Activated B cell treated with CpG ODN at 0.5 μM for 24 hours (primary cell): ENCODE data around the gene SRGAP3. TPM values are rescaled to one million over a fixed set of nuclear protein-coding genes. Genes with fewer than 3 reads are reported as not detected.

Experiments
- ATAC-seq: fragments of 200-7000 bp; cut with Tn5 transposase; one replicate; pipeline ENCODE4 v1.10.0; 2021; ENCODE audit warnings: low read depth, mild to moderate bottlenecking, moderate library complexity
- CTCF ChIA-PET: fragments of 350-600 bp; sonication (Branson Sonifier 250); formaldehyde crosslinking; loops from one replicate; lab custom pipeline; 2021; ENCODE audit warnings: antibody characterized with exemption; lab: Charles Lee
- POLR2A ChIA-PET: fragments of 350-600 bp; sonication (Branson Sonifier 250); formaldehyde crosslinking; loops from one replicate; lab custom pipeline; 2021; ENCODE audit warnings: antibody characterized with exemption; lab: Charles Lee
- DNase-seq: peaks from one replicate; pipeline ENCODE4 v3.0.0; 2022
- H3K27ac Mint-ChIP-seq: one replicate; pipeline ENCODE4 v1.8.0; 2020; ENCODE audit warnings: mixed read lengths
- H3K27me3 Mint-ChIP-seq: one replicate; pipeline ENCODE4 v1.8.0; 2021; ENCODE audit warnings: mixed read lengths
- H3K36me3 Mint-ChIP-seq: one replicate; pipeline ENCODE4 v1.8.0; 2021; ENCODE audit warnings: low read depth, mixed read lengths
- H3K4me1 Mint-ChIP-seq: one replicate; pipeline ENCODE4 v1.8.0; 2021; ENCODE audit warnings: mixed read lengths
- H3K4me3 Mint-ChIP-seq: one replicate; pipeline ENCODE4 v1.8.0; 2020; ENCODE audit warnings: mild to moderate bottlenecking, mixed read lengths
- H3K9me3 Mint-ChIP-seq: one replicate; pipeline ENCODE4 v1.8.0; 2020; ENCODE audit warnings: mixed read lengths
- CTCF ChIP-seq: fragments of 200-600 bp; IDR thresholded peaks from one replicate; pipeline ENCODE4 v1.8.0; 2022; ENCODE audit warnings: antibody characterized with exemption, mild to moderate bottlenecking
- intact Hi-C: fragments of 100-400 bp; cut with micrococcal nuclease; formaldehyde crosslinking; loops from one replicate; pipeline ENCODE4 v1.15.1; 2024
- total RNA-seq: library from RNA; stranded (reverse); gene quantifications from 2 replicates; pipeline ENCODE4 v1.2.3, GENCODE V29; 2022

Gene SRGAP3
- total RNA-seq, 1 donor from 2014 or later, result 0.58 TPM

GRCh38 chr3:8942746-8943488 is 306.5 kb downstream of the SRGAP3 start:
- no peak overlapping the region for H3K27ac Mint-ChIP-seq
- ATAC-seq (no peak), DNase-seq (no peak)
- intact Hi-C loops, result no loop called here
- H3K36me3 Mint-ChIP-seq, result peaks cover 73% of the 10 kb centered on the region
- H3K4me3 Mint-ChIP-seq, result no peak overlapping the region
- no peaks in the 10 kb centered on the region for H3K27me3 Mint-ChIP-seq
- no peaks in the 10 kb centered on the region for H3K4me1 Mint-ChIP-seq
- H3K9me3 Mint-ChIP-seq, result peaks cover 16% of the 10 kb centered on the region
- no peak for TF ChIP-seq CTCF
- ChIA-PET POLR2A (no interaction called here), CTCF (no interaction called here)

- DNase-seq, result no peak
- ChIA-PET POLR2A (no interaction called here), CTCF (no interaction called here)
- no peak overlapping the region for H3K4me3 Mint-ChIP-seq
- no peaks in the 10 kb centered on the region for H3K4me1 Mint-ChIP-seq
- H3K27me3 Mint-ChIP-seq, result no peaks in the 10 kb centered on the region
- peaks cover 16% of the 10 kb centered on the region for H3K9me3 Mint-ChIP-seq
- no peak overlapping the region for H3K27ac Mint-ChIP-seq
- TF ChIP-seq CTCF, result no peak
- no peak for ATAC-seq
- intact Hi-C loops, result no loop called here
- H3K36me3 Mint-ChIP-seq, result peaks cover 66% of the 10 kb centered on the region
Observed at GRCh38 chr3:8942115-8942514, 307.3 kb downstream of the SRGAP3 start.

- no peak overlapping the region for H3K27ac Mint-ChIP-seq
- H3K4me1 Mint-ChIP-seq, result no peaks in the 10 kb centered on the region
- H3K36me3 Mint-ChIP-seq, result peaks cover 55% of the 10 kb centered on the region
- POLR2A ChIA-PET, result no interaction called here
- no peak overlapping the region for H3K4me3 Mint-ChIP-seq
- ATAC-seq (no peak), DNase-seq (no peak)
- intact Hi-C loops, result loop anchor here (1.0 kb wide), 2 partner anchors 33 to 364 kb away; no protein-coding TSS in a partner anchor
- H3K9me3 Mint-ChIP-seq, result peaks cover 6% of the 10 kb centered on the region
- H3K27me3 Mint-ChIP-seq, result no peaks in the 10 kb centered on the region
- TF ChIP-seq CTCF, result no peak
- CTCF ChIA-PET, result no interaction called here
Observed at GRCh38 chr3:8938021-8938420, 311.4 kb downstream of the SRGAP3 start.

GRCh38 chr3:8937064-8938020 is 312.1 kb downstream of the SRGAP3 start:
- Mint-ChIP-seq H3K4me1 (no peaks in the 10 kb centered on the region), H3K4me3 (no peak overlapping the region), H3K27ac (no peak overlapping the region), H3K36me3 (peaks cover 52% of the 10 kb centered on the region), H3K27me3 (no peaks in the 10 kb centered on the region), H3K9me3 (no peaks in the 10 kb centered on the region)
- CTCF ChIA-PET, result no interaction called here
- ATAC-seq (no peak), DNase-seq (no peak)
- POLR2A ChIA-PET, result no interaction called here
- intact Hi-C loops, result loop anchor here (1.0 kb wide), 2 partner anchors 34 to 365 kb away; no protein-coding TSS in a partner anchor
- no peak for TF ChIP-seq CTCF

GRCh38 chr3:8932507-8932906 is 316.9 kb downstream of the SRGAP3 start:
- Mint-ChIP-seq H3K36me3 (peaks cover 23% of the 10 kb centered on the region), H3K27me3 (no peaks in the 10 kb centered on the region), H3K9me3 (no peaks in the 10 kb centered on the region), H3K4me1 (no peaks in the 10 kb centered on the region), H3K4me3 (no peak overlapping the region), H3K27ac (no peak overlapping the region)
- ATAC-seq (no peak), DNase-seq (no peak)
- no peak for TF ChIP-seq CTCF
- ChIA-PET POLR2A (no interaction called here), CTCF (no interaction called here)
- intact Hi-C loops, result no loop called here
